DOHH2 (cell line): ENCODE results near the gene ZNF770.

Experiments
- H3F3A ChIP-seq: fragments of 200-600 bp; sonication (generic), shearing (Covaris generic); 2 replicates; pipeline ENCODE4 v1.6.0; 2016; ENCODE audit warnings: antibody characterized with exemption, mild to moderate bottlenecking; ENCODE audit not compliant: control insufficient read depth, insufficient read depth
- H3K27ac ChIP-seq: fragments of 200-600 bp; sonication (generic); 2 replicates; pipeline ENCODE4 v1.5.1; 2014; ENCODE audit warnings: low read depth, mild to moderate bottlenecking, low read length, moderate library complexity
- H3K27me3 ChIP-seq: fragments of 200-600 bp; sonication (generic); 2 replicates; pipeline ENCODE4 v1.6.1; 2014; ENCODE audit warnings: mild to moderate bottlenecking, low read length, mixed read lengths; ENCODE audit not compliant: control insufficient read depth
- H3K36me3 ChIP-seq: fragments of 200-600 bp; sonication (generic); 2 replicates; pipeline ENCODE4 v1.6.1; 2014; ENCODE audit warnings: mild to moderate bottlenecking, low read length, moderate library complexity, mixed read lengths; ENCODE audit not compliant: control insufficient read depth
- H3K4me1 ChIP-seq: fragments of 200-600 bp; sonication (generic); 2 replicates; pipeline ENCODE4 v1.6.1; 2014; ENCODE audit warnings: mild to moderate bottlenecking, low read length, mixed read lengths; ENCODE audit not compliant: control insufficient read depth
- H3K4me2 ChIP-seq: fragments of 200-600 bp; sonication (generic); 2 replicates; pipeline ENCODE4 v1.6.0; 2014; ENCODE audit warnings: mild to moderate bottlenecking, low read length, moderate library complexity
- H3K4me3 ChIP-seq: fragments of 200-600 bp; sonication (generic); 2 replicates; pipeline ENCODE4 v1.5.1; 2014; ENCODE audit warnings: mild to moderate bottlenecking, low read length, mixed read lengths
- H3K79me2 ChIP-seq: fragments of 200-600 bp; sonication (generic); 2 replicates; pipeline ENCODE4 v1.6.1; 2014; ENCODE audit warnings: mild to moderate bottlenecking, low read length, mixed read lengths; ENCODE audit not compliant: control insufficient read depth
- H3K9me2 ChIP-seq: fragments of 200-600 bp; sonication (generic); replicated peaks from 2 replicates; pipeline ENCODE4 v1.6.1; 2014; ENCODE audit warnings: mild to moderate bottlenecking, low read length, mixed read lengths; ENCODE audit not compliant: control insufficient read depth
- H3K9me3 ChIP-seq: fragments of 200-600 bp; sonication (generic); 2 replicates; pipeline ENCODE4 v1.6.1; 2014; ENCODE audit warnings: antibody characterized with exemption, low read length, mixed read lengths; ENCODE audit not compliant: control insufficient read depth, insufficient read depth
- H4K20me1 ChIP-seq: fragments of 200-600 bp; sonication (generic); 2 replicates; pipeline ENCODE4 v1.6.0; 2014; ENCODE audit warnings: low read depth, mild to moderate bottlenecking, antibody characterized with exemption, low read length, moderate library complexity; ENCODE audit not compliant: control insufficient read depth, insufficient read depth
- CTCF ChIP-seq: fragments of 200-600 bp; sonication (generic); IDR thresholded peaks from one replicate; pipeline ENCODE4 v1.5.1; 2014; ENCODE audit warnings: antibody characterized with exemption, mild to moderate bottlenecking, low read depth, low read length; ENCODE audit not compliant: poor library complexity, severe bottlenecking
- EZH2phosphoT487 ChIP-seq: fragments of 200-600 bp; sonication (generic); IDR thresholded peaks from 2 replicates; pipeline ENCODE4 v1.6.1; 2017; ENCODE audit warnings: borderline replicate concordance, mild to moderate bottlenecking, antibody characterized with exemption, low read length, moderate library complexity, mixed read lengths

The ZNF770 gene

DNA sequence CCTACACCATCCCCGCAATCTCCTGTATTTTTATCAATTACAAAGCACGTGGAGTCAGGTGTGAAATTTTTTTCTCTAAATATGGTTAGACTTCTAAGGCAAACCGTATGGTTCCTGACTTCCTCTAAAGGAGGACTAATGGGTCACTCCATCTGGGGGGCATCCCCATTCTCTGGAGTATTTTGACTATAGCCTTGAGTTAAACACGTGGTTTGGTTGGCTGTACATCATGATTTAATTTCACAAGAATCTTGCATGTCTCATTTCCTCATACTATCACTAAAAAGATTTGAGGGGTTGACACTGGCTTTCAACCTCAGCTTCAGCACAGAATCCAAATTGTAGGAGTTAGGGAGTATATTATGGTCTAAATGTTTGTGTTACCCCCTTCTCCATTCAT lies 25.3 kb upstream of the ZNF770 start:
- Histone ChIP-seq H3K27ac (no peak overlapping the region), H3K9me3 (no peaks in the 10 kb centered on the region), H3K4me1 (no peaks in the 10 kb centered on the region), H3K79me2 (no peaks in the 10 kb centered on the region), H3K4me2 (no peak overlapping the region), H3K9me2 (no peaks in the 10 kb centered on the region), H3F3A (no peaks in the 10 kb centered on the region), H3K27me3 (no peaks in the 10 kb centered on the region; the same call in 1 of the 2 replicates), H3K36me3 (no peaks in the 10 kb centered on the region), H3K4me3 (no peak overlapping the region), H4K20me1 (no peaks in the 10 kb centered on the region)
- TF ChIP-seq CTCF (no peak), EZH2phosphoT487 (no peak)

DNA sequence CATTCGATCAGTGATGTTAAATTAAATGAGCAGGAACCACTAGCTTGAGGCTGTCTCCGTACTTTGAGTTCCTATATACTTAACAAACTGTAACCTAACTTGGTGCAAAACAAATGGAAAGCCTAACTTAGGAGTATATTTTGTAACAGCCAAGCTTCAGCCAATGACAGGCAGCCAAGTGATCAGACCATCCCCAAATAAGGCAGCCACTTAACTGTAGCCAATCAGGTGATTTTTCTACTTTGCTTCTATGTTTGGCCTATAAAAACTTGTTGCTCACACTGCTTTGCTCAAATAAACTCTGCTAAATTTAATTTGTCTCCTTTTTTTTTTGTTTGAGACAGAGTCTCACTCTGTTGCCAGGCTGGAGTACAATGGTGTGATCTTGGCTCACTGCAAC lies 19.3 kb upstream of the ZNF770 start:
- no peak for TF ChIP-seq EZH2phosphoT487
- TF ChIP-seq CTCF = no peak
- Histone ChIP-seq H3K9me3 (no peaks in the 10 kb centered on the region), H3K9me2 (no peaks in the 10 kb centered on the region), H3K4me1 (peaks cover 8% of the 10 kb centered on the region), H3K27ac (no peak overlapping the region), H3K4me3 (no peak overlapping the region), H3F3A (no peaks in the 10 kb centered on the region), H3K4me2 (peak overlapping the region; percentile 21; the same call in 1 of the 2 replicates), H4K20me1 (no peaks in the 10 kb centered on the region), H3K36me3 (no peaks in the 10 kb centered on the region), H3K27me3 (no peaks in the 10 kb centered on the region), H3K79me2 (no peaks in the 10 kb centered on the region)

GRCh38 chr15:35005933-35006332 lies 17.8 kb upstream of the ZNF770 start:
- H3K27ac ChIP-seq = no peak overlapping the region
- no peaks in the 10 kb centered on the region for H3K27me3 ChIP-seq
- no peaks in the 10 kb centered on the region for H3K9me3 ChIP-seq
- H3K9me2 ChIP-seq = no peaks in the 10 kb centered on the region
- H3K36me3 ChIP-seq = no peaks in the 10 kb centered on the region
- no peak overlapping the region for H3K4me3 ChIP-seq
- no peaks in the 10 kb centered on the region for H4K20me1 ChIP-seq
- no peaks in the 10 kb centered on the region for H3F3A ChIP-seq
- TF ChIP-seq EZH2phosphoT487 = no peak
- TF ChIP-seq CTCF = no peak
- no peak overlapping the region for H3K4me2 ChIP-seq
- H3K4me1 ChIP-seq = peaks cover 8% of the 10 kb centered on the region
- H3K79me2 ChIP-seq = no peaks in the 10 kb centered on the region

DNA sequence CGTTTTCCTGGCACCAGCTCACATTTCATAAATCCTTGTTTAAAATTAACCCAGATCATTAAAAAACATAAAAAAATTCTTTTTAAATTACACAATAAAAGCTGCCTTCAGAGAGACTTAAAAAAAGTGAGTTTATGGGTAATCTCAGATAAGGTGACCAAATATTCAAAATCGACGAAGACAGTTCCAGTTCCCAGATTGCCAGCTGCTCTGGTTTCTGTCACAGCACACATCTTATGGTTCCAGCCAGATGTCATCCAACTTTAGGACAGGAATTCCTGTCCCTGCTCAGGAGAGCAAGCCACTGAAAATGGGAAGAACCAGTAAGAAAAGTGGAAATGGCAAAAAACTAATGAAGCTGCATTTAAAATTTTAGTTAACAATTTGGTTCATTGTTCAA lies 15.8 kb upstream of the ZNF770 start:
- H3K4me2 ChIP-seq = no peak overlapping the region
- H4K20me1 ChIP-seq = no peaks in the 10 kb centered on the region
- H3K36me3 ChIP-seq = no peaks in the 10 kb centered on the region
- no peaks in the 10 kb centered on the region for H3K9me2 ChIP-seq
- H3K4me1 ChIP-seq = peaks cover 8% of the 10 kb centered on the region
- no peaks in the 10 kb centered on the region for H3K79me2 ChIP-seq
- TF ChIP-seq CTCF = no peak
- TF ChIP-seq EZH2phosphoT487 = no peak
- no peaks in the 10 kb centered on the region for H3K27me3 ChIP-seq
- no peak overlapping the region for H3K27ac ChIP-seq
- H3K9me3 ChIP-seq = no peaks in the 10 kb centered on the region
- H3F3A ChIP-seq = no peaks in the 10 kb centered on the region
- no peak overlapping the region for H3K4me3 ChIP-seq
